Stimulated activated CD8-positive, alpha-beta memory T cell treated with anti-CD3 and anti-CD28 coated beads, Interleukin-7, amount 100 ng/mL, for 1 hour (primary cell): ENCODE results near the gene ATG7.
"Not testable (repeated sequence)": the region's sequence is repeated elsewhere in the genome, so short reads cannot be mapped to it uniquely, and the experiment has no call there.

Source experiments
- DNase-seq, 2 donors: peaks; one replicate each; pipeline ENCODE4 v3.0.0-alpha.2; 2020; ENCODE audit warnings: low read depth in 2 of 2

Gene ATG7

DNA sequence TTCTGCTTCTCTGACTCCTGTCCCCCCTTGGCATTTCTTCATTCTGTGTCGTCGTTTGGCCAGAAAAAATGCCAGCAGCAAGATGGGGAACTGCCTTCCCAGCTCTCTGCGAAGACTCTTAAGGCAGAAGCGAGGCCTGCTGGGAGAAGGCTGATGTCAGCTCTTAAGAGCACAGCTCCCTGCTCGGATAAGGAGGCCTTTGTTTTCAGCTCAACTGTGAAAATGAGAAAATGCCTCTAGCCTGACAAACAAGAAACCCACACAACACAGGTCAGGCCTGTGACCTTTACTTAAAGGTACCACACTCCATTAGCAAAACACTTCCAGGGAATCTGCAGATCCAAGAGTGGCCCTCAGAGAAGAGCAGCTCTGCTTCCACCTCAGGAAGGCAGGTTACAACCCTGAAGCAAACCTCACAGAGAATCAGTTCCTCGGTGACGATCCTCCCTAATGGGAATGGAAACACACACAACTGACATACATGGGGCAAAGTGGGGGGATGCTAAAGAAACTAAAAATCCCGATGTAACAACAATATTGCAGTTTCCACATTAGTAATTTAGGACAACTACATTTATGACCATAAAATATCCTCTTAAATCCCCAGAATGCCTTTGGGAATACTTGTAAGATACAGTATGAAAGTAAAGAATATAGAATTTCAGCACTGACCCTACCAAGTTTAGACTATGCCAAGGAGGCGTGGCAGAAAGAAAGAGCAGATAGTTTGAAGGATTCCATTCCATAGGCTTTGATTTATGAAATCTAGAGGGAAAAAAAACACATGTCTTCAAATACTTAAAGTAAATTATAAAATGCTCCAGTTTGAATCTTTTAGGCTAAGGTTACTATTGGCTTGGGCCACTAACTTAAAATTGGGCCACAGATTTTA is 319.4 kb downstream of the ATG7 start:
- no peak for DNase-seq

DNA sequence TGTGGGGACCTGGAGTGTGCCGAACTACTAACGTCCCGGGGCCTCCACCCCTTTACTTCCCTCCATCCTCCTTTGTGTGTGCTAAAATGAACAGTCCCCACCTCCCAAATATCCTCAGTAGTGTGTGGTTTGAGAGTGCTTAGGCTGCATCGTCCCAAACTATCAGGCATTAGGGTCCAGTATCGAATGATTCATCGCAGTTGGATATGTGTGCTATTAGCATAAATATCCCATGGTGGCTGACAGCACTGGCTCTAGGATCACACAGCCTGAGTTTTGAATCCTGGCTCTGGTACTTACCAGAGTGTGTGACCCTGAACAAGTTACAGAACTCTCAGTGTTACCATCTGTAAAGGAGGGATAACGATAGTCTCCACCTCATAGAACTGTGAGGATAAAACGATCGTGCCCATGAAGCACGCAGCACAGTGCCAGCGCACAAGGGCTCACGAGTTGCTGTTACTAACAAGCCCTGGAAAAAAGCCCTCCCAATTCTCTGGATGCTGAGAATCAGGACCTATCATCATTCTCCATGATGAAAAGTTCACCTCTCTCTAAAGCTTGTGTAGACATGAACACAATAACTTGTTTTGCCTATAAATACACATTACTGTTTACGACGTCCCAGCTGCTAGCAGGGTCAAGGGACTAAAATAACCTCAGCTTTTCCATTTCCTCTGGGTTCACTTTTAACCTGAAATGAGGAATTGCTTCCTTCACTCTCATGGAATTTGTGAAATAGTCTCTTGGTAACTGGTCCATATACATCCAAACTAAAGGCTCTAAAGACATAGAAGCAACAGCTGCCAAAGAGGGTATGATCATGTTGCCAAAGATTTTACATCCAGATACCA is 320.5 kb downstream of the ATG7 start:
- DNase-seq = no peak

DNA sequence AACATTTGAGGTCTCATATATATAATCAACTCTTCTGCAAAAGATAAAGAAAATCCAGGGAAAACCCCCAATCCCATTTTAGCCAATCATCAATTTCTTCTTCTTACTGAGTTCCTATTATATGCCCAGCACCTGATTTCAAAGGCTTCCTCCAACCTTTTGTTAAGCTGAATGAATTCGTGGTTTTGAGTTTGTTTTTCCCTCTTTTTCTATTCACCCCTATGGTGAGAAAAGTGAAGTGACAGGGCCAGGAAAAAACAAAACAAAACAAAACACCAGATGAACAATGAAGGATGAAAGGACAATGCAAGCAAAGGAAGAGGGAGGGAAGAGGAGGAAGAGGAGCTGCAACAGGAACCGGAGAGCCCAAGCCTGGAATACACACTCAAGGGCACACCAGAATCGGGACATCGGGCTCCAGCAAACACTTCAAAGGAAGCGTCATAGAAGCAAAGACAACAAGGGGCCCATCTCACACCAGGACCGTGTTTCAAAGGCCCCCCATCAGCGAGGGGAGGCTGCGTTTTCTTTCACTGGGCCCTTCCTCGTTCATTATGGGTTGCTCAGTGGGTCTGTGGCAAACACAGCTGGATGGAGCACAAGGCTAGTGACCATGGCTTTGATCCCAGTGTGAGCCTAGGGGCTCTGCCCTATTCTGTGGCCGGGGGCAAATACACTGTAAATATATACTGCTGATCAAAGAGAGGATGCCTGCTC is 321.3 kb downstream of the ATG7 start:
- DNase-seq = no peak

DNA sequence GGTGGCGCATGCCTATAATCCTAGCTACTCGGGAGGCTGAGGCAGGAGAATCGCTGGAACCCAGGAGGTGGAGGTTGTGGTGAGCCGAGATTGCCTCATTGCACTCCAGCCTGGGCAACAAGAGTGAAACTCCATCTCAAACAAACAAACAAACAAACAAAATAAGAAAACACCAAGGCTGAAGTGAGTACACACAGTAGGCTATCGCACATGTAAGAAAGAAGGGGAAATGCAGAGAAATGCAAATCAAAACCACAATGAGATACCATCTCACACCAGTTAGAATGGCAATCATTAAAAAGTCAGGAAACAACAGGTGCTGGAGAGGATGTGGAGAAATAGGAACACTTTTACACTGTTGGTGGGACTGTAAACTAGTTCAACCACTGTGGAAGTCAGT is 322.8 kb downstream of the ATG7 start:
- not testable (repeated sequence) for DNase-seq

DNA sequence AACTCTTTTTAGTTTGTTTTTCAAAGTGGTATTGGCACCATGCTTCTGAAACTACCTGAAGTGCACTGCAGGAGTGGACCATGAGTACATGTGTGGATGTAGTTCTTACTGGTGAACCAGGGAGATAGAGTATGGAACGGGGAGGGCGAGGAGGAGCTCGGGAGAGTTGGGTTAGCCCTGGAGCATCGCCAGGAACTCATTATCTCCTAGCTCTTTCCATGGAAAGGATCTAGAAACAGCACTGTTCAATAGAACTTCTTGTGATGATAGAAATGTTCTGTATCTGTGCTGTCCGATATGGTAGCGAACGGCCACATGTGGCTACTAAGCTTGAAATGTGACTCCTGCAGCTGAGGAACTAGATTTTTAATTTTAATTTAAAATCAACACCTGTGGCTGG is 324.2 kb downstream of the ATG7 start:
- no peak for DNase-seq

DNA sequence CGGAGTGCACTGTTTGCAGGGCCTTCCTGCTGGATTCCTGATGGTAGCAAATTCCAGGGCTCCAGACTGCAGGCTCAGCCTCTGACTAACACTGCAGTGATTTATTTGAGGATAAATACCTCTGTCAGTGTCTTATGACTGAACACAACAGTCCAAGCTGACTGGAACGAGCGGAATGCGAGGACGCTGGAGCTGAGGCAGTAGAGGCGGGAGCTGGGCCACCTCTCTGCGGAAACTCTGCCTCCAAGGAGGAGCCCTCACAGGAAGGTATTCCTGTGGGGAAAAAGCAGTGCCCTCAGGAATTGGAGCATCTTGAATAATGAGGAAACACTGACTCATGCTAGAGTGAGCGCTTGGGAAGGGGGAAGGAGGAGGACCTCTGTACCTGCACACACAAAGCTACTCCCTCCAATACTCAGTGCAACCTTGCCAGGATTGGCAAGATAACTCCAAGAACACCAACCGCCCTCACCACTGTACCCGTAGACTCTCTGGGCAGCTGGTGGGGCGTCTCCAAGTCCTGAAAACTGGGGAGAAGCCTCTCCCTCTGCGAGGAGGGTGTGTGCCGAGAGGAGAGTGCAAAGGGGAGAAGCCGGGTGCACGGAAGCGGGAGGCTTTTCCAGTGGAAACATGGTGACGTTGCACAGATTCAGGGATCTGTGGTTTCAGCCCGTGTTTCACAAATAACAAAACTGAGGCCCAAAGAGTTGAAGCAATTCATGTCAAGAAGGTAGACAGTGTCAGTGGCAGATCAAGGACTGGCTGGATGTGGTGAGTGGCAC is 328.5 kb downstream of the ATG7 start:
- DNase-seq = no peak

DNA sequence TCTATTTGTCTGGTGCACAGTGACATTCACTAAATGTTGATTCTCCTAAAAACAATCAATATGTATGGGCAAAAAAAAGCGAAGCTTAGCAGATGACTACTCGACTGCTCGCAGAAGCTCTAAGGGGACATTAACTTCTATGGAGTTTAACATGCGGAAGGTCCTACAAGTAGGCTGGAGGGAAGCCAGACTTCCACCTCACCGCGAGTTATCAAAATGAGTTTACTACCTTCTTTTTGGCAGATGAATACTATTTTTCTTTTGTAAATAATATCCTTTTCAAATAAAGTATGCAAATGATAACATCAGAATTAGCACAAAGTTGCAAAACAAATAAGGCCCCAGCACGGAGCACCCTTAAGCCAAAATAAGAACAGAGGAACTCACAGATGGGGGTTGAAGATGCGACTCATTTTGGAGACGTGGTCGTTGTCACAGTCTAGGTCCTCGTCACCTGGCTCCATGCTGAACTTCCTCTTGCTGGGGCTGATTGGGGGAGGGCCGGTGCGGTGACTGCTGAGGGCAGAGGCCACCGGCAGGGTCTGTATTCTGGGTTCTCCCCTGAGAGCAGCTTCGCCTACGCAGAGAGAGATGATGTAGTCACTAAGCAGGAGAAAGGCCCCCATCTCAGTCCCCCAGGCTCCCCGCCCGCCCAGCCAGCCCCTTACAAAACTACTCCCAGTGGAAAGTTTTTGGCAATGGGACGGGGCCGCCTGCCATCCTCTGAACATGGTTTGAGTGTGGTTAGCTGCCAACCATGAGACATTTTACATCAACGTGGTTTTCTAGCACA is 329.4 kb downstream of the ATG7 start:
- DNase-seq = no peak

DNA sequence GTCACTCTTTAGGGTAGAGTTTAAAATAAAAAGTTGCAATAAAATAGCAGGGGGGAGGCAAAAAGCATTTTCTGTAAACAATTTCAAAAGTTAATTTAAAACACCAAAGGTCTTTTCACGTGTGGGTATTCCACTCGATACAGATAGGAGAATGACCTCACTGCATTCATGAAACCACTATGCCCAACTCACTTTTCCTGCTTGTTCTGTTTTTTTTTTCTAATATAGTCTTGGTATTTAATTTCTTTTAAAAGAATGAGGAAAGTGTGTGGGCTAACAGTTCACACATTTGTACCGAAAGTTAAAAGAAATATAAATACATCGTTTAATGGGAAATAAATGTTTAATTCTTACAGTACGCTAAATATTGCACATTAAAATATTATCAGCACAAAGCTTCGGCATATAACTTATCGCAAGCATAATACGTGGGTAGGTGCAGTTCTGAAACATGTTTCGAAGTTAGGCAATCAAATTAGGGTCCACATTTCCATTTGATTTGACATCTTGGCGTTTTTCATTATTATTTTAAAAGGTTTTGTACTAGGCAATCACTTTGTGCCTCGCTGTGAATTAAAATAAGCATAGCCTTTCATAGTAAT is 330.1 kb downstream of the ATG7 start:
- no peak for DNase-seq

DNA sequence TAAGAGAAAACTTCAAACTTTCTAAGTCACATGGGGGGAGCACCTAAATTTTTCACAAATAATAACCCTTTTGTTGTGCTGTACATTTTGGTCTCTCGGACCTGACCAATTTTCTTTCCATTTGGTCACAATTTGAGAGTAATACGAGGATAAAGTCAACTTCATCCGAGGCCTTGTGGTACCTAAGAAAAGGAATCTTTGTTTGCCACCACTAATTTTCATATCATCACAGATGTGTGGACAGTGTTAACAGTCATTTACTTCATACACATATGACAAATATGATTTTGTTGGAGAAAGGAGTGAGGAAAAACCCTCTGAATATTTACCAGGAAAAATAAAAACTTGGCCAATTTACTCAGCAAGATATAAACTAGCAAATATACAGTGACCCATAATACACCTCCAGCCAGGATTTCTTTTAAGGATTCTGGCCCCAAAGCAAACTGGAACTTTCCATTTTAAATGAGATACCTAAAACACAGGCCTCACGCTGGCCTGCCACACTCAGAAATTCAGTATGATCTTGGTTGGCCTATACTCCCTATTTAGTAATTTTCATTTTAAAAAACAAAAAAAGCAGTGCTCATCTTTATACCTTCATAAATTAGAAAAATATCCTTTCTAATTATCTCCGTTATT is 330.8 kb downstream of the ATG7 start:
- DNase-seq = no peak

DNA sequence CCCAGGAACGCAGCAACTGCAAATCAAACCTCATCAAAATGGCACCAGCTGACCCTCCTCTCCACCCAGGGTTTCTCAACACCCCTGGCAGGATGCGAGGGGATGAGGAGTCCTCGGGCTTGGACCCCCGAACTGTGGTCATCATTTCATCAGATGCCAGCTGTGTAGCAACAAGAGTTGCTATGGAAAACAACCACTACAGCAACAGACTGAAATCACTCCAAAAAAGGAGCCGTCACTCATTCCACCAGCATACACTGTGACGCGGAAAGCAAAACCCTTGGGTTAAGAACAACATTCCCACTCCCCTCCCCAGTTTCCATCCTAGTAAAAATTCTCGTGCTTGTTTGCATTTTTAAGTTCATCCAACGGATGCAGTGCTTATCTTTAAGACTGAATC is 331.4 kb downstream of the ATG7 start:
- DNase-seq = no peak

DNA sequence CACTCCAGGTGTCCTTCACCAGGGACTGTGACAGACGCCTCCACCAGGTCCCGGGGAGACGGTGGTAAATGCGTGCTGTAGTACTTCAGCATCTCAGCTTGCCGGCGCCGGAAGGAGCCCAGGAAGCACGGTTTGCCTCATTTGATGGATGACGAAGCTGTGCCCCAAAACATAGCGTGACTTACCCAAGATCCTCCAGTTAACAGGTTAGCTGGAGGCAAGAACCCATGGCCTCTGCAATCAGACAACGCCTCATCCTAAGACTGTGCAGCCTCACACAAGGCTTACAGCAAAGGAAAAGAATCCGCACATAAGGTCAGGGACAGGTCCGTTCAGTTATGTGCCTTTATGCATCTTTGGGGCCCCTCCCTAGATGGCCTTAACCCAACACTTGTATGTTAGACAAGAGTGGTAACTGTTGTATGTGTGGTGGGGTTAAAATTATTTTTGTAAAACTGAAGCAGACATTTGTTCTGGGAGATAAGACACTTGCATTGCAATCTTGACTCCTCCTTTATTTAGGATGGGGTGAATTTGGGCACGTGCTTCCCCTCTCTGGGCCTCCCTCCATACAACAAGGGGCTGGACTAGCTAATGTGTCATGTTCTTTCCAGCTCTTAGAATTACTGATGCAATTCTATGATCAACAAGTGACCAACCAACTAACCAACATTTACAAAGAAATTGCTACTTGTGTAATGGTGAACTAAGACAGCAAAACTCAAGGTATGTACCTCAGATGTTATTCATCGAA is 332.1 kb downstream of the ATG7 start:
- DNase-seq = no peak

DNA sequence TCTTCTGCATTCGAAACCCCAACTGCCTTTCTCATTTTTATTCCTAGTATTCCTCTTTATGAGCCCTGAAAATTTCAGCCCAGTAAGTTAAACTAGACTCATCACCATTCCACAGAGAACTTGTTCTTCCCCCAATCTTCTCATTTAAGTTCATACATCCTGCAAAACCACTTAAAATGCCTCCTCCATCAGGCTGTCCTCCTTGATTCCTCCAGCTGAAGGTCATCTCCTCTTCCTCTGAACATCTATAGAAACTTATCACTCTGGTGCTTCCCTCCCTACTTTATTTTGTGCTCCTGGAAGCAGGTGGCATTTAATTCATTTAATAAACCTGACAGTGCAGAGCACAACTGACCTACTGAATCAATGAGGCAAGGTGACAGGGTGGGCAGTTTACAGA is 333.2 kb downstream of the ATG7 start:
- no peak for DNase-seq

DNA sequence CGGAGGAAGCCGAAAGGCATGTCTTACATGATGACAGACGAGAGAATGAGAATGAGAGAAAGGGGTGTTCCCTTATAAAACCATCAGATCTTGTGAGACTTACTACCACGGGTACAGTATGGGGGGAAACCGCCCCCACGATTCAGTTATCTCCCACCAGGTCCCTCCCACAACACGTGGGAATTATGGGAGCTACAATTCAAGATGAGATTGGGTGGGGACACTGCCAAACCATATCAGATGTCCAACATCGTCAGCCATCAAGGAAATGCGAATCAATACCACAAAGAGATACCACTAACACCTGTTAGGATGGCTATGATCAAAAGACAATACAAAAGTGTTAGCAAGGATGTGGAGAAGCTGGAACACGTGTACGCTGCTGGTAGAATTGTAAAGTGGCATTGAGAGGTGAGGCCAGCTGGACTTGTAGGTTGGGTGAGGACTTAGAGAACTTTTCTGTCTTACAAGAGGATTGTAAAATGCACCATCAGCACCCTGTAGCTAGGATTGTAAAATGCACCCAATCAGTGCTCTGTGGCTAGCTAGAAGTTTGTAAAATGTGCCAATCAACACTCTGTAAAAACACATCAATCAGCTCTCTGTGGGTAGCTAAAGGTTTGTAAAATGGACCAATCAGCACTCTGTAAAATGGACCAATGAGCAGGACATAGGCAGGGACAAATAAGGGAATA is 334.0 kb downstream of the ATG7 start:
- DNase-seq = no peak

DNA sequence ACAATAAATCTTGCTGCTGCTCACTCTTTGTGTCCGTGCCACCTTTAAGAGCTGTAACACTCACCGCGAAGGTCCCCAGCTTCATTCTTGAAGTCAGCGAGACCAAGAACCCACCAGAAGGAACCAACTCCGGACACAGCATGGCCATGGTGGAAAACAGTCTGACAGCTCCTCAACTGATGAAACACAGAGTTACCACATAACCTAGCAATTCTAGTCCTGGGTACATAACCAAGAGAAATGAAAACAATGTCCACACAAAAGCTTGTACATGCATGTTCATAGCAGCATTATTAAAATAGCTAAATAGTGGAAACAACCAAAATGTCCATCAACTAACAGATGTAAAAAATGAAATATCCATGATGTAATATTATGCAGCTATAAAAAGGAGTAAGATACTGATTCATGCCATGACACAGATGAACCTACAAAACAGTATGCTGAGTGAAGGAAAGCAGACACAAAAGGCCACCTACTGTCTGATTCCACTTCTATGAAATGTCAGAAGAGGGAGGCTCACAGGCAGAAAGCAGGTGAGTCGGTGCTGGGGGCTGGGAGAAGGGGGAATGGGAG is 334.8 kb downstream of the ATG7 start:
- no peak for DNase-seq
